ENCODE data around the gene TOX2.

GRCh38 chr20:44033873-44034272 is 119.2 kb downstream of the TOX2 start:
- TF ChIP-seq CTCF (IDR thresholded peaks at IDR 0.05) (no peak), POLR2A (IDR thresholded peaks at IDR 0.05) (no peak), EP300 (IDR thresholded peaks at IDR 0.05) (no peak), POLR2AphosphoS5 (IDR thresholded peaks at IDR 0.05) (no peak)
